ENCODE results near the gene TNFRSF19.

DNA sequence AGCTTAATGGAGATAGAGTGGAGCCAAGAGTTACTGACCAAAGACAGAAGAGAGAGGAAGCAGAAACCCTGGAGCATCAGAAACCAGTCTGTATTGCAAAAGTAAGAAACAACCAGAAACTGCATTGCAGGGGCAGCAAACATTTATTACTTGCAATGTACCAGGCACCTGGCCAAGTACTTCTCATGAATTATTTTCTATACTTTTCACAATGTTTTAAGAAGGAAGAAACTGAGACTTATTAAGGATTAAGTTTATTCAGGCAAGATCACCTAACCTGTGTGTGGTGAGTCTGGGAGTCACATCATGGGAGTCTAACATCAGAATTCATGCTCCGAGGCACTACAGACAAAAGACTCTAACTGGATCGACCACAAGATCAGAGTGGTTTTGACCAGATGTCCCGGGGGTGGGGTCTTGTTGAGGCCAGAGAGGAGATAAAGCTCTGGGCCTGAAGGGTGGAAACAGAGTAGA, 47.4 kb downstream of the TNFRSF19 start:
- TF ChIP-seq, protein P1, sequence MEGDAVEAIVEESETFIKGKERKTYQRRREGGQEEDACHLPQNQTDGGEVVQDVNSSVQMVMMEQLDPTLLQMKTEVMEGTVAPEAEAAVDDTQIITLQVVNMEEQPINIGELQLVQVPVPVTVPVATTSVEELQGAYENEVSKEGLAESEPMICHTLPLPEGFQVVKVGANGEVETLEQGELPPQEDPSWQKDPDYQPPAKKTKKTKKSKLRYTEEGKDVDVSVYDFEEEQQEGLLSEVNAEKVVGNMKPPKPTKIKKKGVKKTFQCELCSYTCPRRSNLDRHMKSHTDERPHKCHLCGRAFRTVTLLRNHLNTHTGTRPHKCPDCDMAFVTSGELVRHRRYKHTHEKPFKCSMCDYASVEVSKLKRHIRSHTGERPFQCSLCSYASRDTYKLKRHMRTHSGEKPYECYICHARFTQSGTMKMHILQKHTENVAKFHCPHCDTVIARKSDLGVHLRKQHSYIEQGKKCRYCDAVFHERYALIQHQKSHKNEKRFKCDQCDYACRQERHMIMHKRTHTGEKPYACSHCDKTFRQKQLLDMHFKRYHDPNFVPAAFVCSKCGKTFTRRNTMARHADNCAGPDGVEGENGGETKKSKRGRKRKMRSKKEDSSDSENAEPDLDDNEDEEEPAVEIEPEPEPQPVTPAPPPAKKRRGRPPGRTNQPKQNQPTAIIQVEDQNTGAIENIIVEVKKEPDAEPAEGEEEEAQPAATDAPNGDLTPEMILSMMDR (IDR thresholded peaks at IDR 0.05; ENCODE audit: low read length): no peak
- TF ChIP-seq EZH2 (optimal IDR thresholded peaks at IDR 0.05; ENCODE audit: low read depth, low read length) (no peak), EZH2phosphoT487 (IDR thresholded peaks at IDR 0.05; ENCODE audit: low read length) (no peak)

Measured in MM.1S (cell line).